ENCODE measurements around the gene ACTR8.
"Not testable (repeated sequence)": the region's sequence is repeated elsewhere in the genome, so short reads cannot be mapped to it uniquely, and the experiment has no call there.

ACTR8 gene

DNA sequence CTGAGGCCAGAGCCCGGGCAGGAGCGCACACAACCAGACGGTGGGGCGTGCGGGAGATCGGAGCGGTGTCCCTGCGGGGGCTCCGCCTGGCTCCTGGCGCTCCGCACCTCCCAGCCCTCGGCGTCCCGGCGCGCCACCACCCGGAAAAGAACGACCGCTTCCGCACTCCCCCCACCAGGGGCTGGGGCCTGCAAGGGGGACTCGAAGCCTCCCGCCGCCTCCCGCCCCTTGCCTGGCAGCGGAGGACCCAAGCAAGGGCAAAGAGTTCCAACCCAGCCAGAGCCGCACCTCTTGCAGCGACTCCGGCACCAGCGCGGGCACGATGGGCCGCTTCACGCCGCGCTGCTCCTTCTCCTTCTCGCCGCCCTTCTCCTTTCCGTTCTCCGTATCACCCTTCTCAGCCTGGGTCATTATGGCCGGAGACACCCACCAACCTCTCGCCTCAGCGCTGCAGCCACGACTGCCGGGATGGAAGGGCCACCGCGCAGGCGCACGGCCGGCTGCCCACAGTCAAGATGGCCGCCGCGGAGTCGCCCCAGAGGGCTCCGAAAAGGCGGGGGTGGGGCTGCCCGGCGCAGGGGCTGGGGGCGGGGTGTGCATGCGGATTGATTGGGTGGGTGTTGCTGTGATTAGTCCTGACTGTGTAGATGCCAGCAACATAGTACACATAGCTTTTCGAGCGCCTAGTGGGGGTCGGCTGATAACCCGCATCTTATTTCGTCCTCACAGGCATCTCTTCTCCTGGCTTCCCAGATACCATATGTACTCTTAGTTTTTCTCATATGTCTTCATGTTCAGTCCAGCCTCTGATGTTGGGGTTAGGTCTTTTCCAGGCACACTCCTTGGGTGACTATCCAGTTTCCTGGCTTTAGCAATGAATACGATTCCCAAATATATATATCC is at the start of gene ACTR8:
Gene ACTR8, minus strand, starts transcription at position 462 of the 903 bp plus-strand sequence. Its CDS starts 51 bp downstream, at position 411.
- DNase-seq (ENCODE audit: low read depth) = peak; percentile 80

DNA sequence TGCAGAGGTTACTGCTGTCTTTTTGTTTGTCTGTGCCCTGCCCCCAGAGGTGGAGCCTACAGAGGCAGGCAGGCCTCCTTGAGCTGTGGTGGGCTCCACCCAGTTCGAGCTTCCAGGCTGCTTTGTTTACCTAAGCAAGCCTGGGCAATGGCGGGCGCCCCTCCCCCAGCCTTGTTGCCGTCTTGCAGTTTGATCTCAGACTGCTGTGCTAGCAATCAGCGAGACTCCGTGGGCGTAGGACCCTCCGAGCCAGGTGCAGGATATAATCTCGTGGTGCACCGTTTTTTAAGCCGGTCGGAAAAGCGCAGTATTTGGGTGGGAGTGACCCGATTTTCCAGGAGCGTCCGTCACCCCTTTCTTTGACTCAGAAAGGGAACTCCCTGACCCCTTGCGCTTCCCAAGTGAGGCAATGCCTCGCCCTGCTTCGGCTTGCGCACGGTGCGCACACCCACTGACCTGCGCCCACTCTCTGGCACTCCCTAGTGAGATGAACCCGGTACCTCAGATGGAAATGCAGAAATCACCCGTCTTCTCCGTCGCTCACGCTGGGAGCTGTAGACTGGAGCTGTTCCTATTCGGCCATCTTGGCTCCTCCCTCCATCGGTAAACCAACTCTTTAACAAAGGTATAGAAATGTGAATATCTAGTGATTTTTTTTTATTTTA is 45.4 kb upstream of the ACTR8 start:
- not testable (repeated sequence) for DNase-seq (ENCODE audit: low read depth)

DNA sequence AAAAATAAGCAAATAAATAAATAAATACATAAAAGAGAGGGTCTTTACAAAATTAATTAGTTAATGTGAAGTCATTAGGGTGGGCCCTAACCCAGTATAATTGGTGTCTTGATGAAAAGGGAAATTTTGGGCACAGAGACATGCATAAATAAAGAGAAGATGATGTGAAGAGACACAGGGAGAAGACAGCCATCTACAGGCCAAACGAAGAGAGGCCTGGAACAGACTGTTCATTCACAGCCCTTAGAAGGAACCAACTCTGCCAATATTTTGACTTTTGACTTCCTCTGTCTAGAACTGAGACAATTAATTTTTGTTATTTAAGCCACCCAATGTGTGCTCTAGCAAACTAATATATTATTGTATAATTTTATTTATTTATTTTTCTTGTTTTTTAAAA is 39.3 kb upstream of the ACTR8 start:
- DNase-seq (ENCODE audit: low read depth) = no peak

DNA sequence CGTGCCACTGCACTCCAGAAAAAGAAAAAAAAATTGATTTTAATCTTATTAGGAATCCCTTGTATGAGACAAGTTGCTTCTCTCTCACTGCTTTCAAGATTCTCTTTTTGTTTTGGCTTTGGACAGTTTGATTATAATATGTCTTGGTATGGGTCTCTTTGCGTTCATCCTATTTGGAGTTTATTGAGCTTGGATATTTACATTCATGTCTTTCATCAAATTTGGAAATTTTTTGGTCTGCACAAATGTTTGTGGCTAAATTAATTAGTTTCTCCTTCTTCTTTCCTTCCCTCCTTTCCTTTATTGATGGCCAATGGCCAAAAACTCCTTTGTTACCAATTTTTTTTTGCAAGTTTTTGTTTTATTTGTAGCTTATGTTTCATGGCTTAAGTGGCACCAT is 37.8 kb upstream of the ACTR8 start:
- DNase-seq (ENCODE audit: low read depth) = no peak

GRCh38 chr3:53913401-53913800 is 31.4 kb upstream of the ACTR8 start:
- DNase-seq (ENCODE audit: low read depth) = no peak

- no peak for DNase-seq (ENCODE audit: low read depth)
Observed at GRCh38 chr3:53902711-53903110, 20.8 kb upstream of the ACTR8 start.

- DNase-seq (ENCODE audit: low read depth) = no peak
Observed at GRCh38 chr3:53902067-53902466, 20.1 kb upstream of the ACTR8 start.

DNA sequence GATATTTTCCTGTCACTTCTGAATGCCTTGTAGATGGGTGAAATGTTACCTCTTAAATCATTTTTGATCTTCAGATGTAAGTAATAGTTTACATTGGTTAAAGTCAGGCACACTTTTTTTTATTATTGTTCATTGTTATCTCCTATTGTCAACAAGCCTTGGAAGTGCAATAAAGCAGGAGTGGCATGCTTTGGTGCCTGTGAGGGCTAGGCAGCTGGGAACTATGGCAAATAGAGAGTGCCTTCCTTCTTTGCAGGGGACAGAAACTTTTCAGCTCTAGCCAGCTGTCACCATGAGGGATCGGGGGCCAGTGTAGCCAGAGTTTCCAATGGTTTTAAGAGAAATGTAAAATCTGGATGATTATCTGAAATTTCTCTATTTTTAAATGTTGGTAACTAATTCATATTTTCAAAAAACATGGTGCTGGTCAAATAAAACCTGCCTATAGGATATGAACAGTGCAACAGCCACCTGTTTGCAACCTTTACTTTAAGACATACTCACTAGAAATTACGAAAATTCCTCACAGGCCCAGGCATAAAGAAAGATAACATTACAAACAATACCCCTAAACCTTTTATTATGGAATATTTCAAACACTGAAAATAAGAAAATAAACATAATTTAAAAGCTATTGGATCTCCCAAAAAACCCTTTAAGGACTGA is 18.8 kb upstream of the ACTR8 start:
- no peak for DNase-seq (ENCODE audit: low read depth)

- no peak for DNase-seq (ENCODE audit: low read depth)
Observed at GRCh38 chr3:53899750-53900149, 17.8 kb upstream of the ACTR8 start.

- no peak for DNase-seq (ENCODE audit: low read depth)
Observed at GRCh38 chr3:53892286-53892637, 10.3 kb upstream of the ACTR8 start.

- peak; percentile 91 for DNase-seq (ENCODE audit: low read depth)
Observed at GRCh38 chr3:53891497-53892285, 9.7 kb upstream of the ACTR8 start, which contains the start of gene SELENOK. TSS of gene SELENOK (minus strand) at chr3:53891859.

- peak; percentile 19 for DNase-seq (ENCODE audit: low read depth)
Observed at GRCh38 chr3:53890726-53891475, 8.9 kb upstream of the ACTR8 start.

GRCh38 chr3:53888232-53888631 is 6.3 kb upstream of the ACTR8 start:
- DNase-seq (ENCODE audit: low read depth) = no peak

- no peak for DNase-seq (ENCODE audit: low read depth)
Observed at GRCh38 chr3:53887446-53887845, 5.5 kb upstream of the ACTR8 start.

GRCh38 chr3:53885239-53885638 is 3.3 kb upstream of the ACTR8 start:
- no peak for DNase-seq (ENCODE audit: low read depth)

GRCh38 chr3:53884623-53885022 is 2.7 kb upstream of the ACTR8 start:
- DNase-seq (ENCODE audit: low read depth) = no peak

DNA sequence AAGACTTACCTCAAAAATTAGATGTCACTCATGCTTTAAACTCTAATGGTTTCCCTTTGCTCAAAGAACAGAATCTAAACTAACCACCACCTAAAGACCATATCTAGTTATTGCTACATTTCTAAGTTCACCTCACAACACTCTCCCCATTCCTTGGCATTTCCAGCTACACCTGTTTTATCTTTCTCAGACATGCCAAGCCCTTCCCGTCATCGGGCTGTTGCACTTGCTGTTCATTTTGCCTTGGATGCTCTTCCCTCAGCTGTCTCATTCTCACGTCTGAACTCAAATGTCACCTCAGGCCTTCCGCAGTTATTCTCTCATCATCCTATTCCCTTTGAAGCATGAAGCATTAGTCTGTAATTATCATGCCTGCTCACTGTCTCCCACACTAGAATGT is 1.1 kb upstream of the ACTR8 start:
- DNase-seq (ENCODE audit: low read depth) = no peak

GRCh38 chr3:53880396-53881345 is 1.3 kb downstream of the ACTR8 start:
- no peak for DNase-seq (ENCODE audit: low read depth)

GRCh38 chr3:53865732-53866499 is 16.0 kb downstream of the ACTR8 start:
- DNase-seq (ENCODE audit: low read depth) = no peak
